ENCODE data around the gene BNIP5.

The BNIP5 gene

DNA sequence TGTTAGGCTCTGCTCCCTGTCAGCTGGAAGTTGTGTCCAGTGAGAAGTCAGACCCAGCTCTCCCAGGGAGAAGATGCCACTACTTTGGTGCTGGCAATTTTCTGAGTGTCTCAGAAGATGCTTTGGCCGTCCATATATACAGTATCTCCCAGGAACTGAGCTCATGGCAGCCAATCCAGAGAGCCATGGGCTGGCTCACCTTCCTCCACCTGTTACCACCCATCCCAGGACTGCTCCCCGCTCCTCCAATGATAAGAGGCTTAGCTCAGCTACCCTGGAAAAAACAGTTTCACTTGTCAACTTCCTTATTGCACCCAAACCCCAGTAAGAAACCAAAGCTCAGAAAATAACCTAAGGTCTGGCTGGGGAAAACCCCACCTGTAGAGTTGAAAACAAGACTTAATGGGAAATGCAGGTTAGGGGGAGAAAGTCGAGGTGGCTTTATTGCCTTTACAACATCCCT, at the start of gene BNIP5:
Gene BNIP5, minus strand, starts transcription at position 110 of the 463 bp plus-strand sequence. CDS start 6,198 bp downstream, outside the sequence.
- Histone ChIP-seq H3K27ac (ENCODE audit: extremely low read depth, low read depth, low read length) (no peak within 1 kb of the TSS), H3K4me1 (ENCODE audit: control insufficient read depth, insufficient read depth, low read length) (peaks cover 3% of the 10 kb centered on the region), H3K4me3 (ENCODE audit: low read depth, low read length) (no peak within 1 kb of the TSS), H3K9me3 (ENCODE audit: control insufficient read depth, insufficient read depth, low read depth, low read length) (no peaks in the 10 kb centered on the region), H3K36me3 (ENCODE audit: control insufficient read depth in 2 of 2, insufficient read depth in 1 of 2, low read length in 2 of 2) (no peaks in the 10 kb centered on the region)
- TF ChIP-seq SCRT2 (tag by site-specific recombination; IDR thresholded peaks at IDR 0.05) = peak; percentile 82
- TF ChIP-seq ZNF837 (tag by site-specific recombination; IDR thresholded peaks at IDR 0.05) = no peak
- TF ChIP-seq ZNF677 (tag by site-specific recombination; IDR thresholded peaks at IDR 0.05) = no peak
- ChIA-PET POLR2A (no interaction called here), CTCF (interaction anchor here (0.7 to 17.7 kb wide), 3 partner anchors 9 to 22 kb away, joined by 3 to 234 read pairs (median 4); no protein-coding TSS in a partner anchor)

DNA sequence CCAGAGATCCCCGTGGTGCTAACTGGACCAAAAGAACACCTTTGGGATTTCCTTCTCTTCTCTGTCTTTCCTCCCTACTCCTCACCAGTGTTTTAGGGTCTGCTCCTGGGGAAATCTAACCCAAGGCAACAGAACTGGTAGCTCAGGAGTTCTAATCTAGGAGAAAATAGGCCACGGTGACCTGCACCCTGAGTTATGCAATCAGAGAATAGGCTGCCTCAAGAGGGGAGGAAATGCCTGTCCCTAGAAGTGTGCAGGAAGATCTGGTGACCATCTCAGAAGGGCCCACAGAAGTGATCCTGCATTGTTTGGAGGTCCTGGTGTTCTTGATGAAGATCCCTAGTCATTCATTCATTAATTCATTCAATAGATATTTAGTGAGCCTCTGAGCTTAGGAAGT, 47.4 kb upstream of the BNIP5 start:
- Histone ChIP-seq H3K4me1 (ENCODE audit: control insufficient read depth, insufficient read depth, low read length) (peaks cover 6% of the 10 kb centered on the region; the same call in 1 of the 2 replicates), H3K36me3 (ENCODE audit: control insufficient read depth in 2 of 2, insufficient read depth in 1 of 2, low read length in 2 of 2) (no peaks in the 10 kb centered on the region), H3K9me3 (ENCODE audit: control insufficient read depth, insufficient read depth, low read depth, low read length) (no peaks in the 10 kb centered on the region), H3K4me3 (ENCODE audit: low read depth, low read length) (no peak overlapping the region), H3K27ac (ENCODE audit: extremely low read depth, low read depth, low read length) (no peak overlapping the region)
- CTCF ChIA-PET = interaction anchor here (0.8 kb wide), 1 partner anchor 37 kb away, joined by 3 read pairs; no protein-coding TSS in a partner anchor
- POLR2A ChIA-PET = no interaction called here
- no peak for TF ChIP-seq ZNF747 (tag by site-specific recombination; IDR thresholded peaks at IDR 0.05)
- no peak for TF ChIP-seq ZNF221 (tag by site-specific recombination; IDR thresholded peaks at IDR 0.05; ENCODE audit: borderline replicate concordance)
- no peak for TF ChIP-seq HIC1 (tag by site-specific recombination; IDR thresholded peaks at IDR 0.05)
- TF ChIP-seq SP3 (tag by site-specific recombination; IDR thresholded peaks at IDR 0.05) = no peak
- TF ChIP-seq ZNF175 (tag by site-specific recombination; IDR thresholded peaks at IDR 0.05) = no peak
- no peak for TF ChIP-seq TRIM28 (IDR thresholded peaks at IDR 0.05; ENCODE audit: borderline replicate concordance, low read length)
- TF ChIP-seq KLF9 (tag by site-specific recombination; IDR thresholded peaks at IDR 0.05; ENCODE audit: low read depth) = no peak
- no peak for TF ChIP-seq ZNF18 (tag by site-specific recombination; IDR thresholded peaks at IDR 0.05)
- no peak for TF ChIP-seq SETDB1 (IDR thresholded peaks at IDR 0.05; ENCODE audit: insufficient read length, low read length)
- no peak for TF ChIP-seq ZBTB44 (tag by site-specific recombination; IDR thresholded peaks at IDR 0.05)
- no peak for TF ChIP-seq ZNF843 (tag by site-specific recombination; IDR thresholded peaks at IDR 0.05)
- TF ChIP-seq, protein P1, sequence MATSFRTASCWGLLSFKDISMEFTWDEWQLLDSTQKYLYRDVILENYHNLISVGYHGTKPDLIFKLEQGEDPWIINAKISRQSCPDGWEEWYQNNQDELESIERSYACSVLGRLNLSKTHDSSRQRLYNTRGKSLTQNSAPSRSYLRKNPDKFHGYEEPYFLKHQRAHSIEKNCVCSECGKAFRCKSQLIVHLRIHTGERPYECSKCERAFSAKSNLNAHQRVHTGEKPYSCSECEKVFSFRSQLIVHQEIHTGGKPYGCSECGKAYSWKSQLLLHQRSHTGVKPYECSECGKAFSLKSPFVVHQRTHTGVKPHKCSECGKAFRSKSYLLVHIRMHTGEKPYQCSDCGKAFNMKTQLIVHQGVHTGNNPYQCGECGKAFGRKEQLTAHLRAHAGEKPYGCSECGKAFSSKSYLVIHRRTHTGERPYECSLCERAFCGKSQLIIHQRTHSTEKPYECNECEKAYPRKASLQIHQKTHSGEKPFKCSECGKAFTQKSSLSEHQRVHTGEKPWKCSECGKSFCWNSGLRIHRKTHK (tag by site-specific recombination; IDR thresholded peaks at IDR 0.05) = no peak
- no peak for TF ChIP-seq KLF17 (tag by site-specific recombination; IDR thresholded peaks at IDR 0.05)
- no peak for TF ChIP-seq REST (tag by site-specific recombination; IDR thresholded peaks at IDR 0.05)
- TF ChIP-seq ZNF19 (tag by site-specific recombination; IDR thresholded peaks at IDR 0.05; ENCODE audit: low read depth) = no peak
- no peak for TF ChIP-seq ZNF701 (tag by site-specific recombination; IDR thresholded peaks at IDR 0.05)
- TF ChIP-seq ZNF513 (tag by site-specific recombination; IDR thresholded peaks at IDR 0.05) = no peak
- no peak for TF ChIP-seq ZNF292 (tag by site-specific recombination; IDR thresholded peaks at IDR 0.05; ENCODE audit: borderline replicate concordance, low read depth)
